IPS DF 6.9 (cell line): ENCODE data around the gene NCBP2L.

Experiments used
- DNase-seq: peaks from one replicate; pipeline ENCODE4 v3.0.0-alpha.2; 2013; ENCODE audit warnings: low read depth, low spot score
- H3K27ac ChIP-seq: one replicate; pipeline ENCODE4 v1.5.1; 2013; ENCODE audit warnings: low read length, control low read depth
- H3K27me3 ChIP-seq: 2 replicates; pipeline ENCODE4 v1.6.1; 2013; ENCODE audit warnings: mild to moderate bottlenecking, low read length; ENCODE audit not compliant: control insufficient read depth, insufficient read depth
- H3K36me3 ChIP-seq: 2 replicates; pipeline ENCODE4 v1.6.1; 2013; ENCODE audit warnings: low read length; ENCODE audit not compliant: control insufficient read depth, insufficient read depth
- H3K4me1 ChIP-seq: 2 replicates; pipeline ENCODE4 v1.6.1; 2013; ENCODE audit warnings: low read length; ENCODE audit not compliant: control insufficient read depth, insufficient read depth
- H3K4me3 ChIP-seq: 2 replicates; pipeline ENCODE4 v1.5.1; 2013; ENCODE audit warnings: mild to moderate bottlenecking, low read length
- H3K9me3 ChIP-seq: 2 replicates; pipeline ENCODE4 v1.6.1; 2013; ENCODE audit warnings: low read length, inconsistent platforms; ENCODE audit not compliant: control insufficient read depth, insufficient read depth
- WGBS: extraction: QIAGEN DNeasy Blood & Tissue Kit; methylation state at CpG from one replicate; pipeline ENCODE4 v1.1.7; 2013; ENCODE audit warnings: mixed read lengths, missing lambda C conversion rate; ENCODE audit not compliant: insufficient read length, insufficient coverage; 5-methylcytosine and 5-hydroxymethylcytosine counted together

The NCBP2L gene

DNA sequence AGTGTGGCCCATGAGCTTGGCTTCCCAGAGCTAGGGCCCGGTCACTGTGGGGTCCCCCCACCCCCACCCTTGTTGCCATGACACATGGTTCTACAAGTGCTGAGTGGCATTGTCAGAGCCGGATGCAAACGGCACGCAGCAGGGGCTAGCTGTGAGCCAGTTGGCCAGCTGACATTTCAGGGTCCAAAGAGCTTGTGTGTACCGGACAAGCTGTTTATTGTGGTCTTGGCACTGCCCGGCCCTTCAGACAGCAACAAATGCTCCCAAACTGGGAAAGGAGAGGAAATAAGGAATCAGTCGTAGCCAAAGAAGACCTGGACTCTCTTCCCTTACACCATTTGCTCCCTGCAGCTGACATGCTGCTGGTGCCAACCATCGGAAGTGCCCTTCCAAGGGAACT, 38.8 kb upstream of the NCBP2L start:
- no CpG with 5 or more reads among the region's 8 CpGs for WGBS
- H3K9me3 ChIP-seq: no peaks in the 10 kb centered on the region
- no peaks in the 10 kb centered on the region for H3K27me3 ChIP-seq
- H3K36me3 ChIP-seq: no peaks in the 10 kb centered on the region
- DNase-seq: no peak
- peaks cover 4% of the 10 kb centered on the region; the same call in 1 of the 2 replicates for H3K4me1 ChIP-seq
- H3K27ac ChIP-seq: no peak overlapping the region
- H3K4me3 ChIP-seq: no peak overlapping the region

DNA sequence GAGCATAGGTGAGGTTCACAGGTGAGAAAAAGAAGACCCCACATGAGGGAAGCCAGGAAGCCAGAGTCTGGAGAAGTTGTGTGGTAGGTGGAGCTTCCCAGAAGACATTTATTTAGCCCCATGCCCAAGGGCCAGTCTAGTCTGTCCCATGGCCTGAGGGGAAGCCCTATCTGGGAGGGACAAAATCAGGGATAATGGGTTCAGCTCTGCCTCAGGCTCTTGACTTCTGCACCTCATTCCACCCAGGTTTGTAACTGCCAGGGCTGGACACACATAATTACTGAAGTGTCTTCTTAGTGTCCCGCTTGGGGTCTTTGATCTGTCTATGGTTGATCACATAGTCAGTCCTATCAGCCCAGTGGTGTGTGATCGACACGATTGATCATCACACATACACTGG, 38.0 kb upstream of the NCBP2L start:
- Histone ChIP-seq H3K4me3 (no peak overlapping the region), H3K36me3 (no peaks in the 10 kb centered on the region), H3K9me3 (no peaks in the 10 kb centered on the region), H3K4me1 (peaks cover 4% of the 10 kb centered on the region; the same call in 1 of the 2 replicates), H3K27ac (no peak overlapping the region), H3K27me3 (no peaks in the 10 kb centered on the region)
- DNase-seq: no peak
- no CpG with 5 or more reads among the region's 3 CpGs for WGBS

DNA sequence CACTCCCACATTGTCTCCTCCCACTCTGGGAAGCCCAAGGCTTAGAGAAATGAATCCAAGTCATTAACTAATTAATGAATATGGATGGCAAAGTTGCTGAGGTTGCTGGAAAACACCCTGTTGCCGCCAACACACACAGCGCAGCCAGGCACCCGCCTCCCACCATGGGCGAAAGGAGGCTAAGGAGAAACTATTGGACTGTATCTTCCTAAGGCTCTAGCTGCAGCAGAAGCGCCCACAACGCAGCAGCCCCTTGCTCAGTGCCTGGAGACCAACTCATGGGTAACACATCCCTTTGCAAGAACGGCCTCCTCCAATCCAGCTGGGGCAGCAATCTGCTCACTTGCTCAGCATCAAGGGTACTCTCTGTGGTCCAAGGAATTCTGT, 36.1 kb upstream of the NCBP2L start:
- H3K27me3 ChIP-seq: no peaks in the 10 kb centered on the region
- DNase-seq: no peak
- H3K9me3 ChIP-seq: no peaks in the 10 kb centered on the region
- peaks cover 4% of the 10 kb centered on the region; the same call in 1 of the 2 replicates for H3K4me1 ChIP-seq
- H3K4me3 ChIP-seq: no peak overlapping the region
- H3K27ac ChIP-seq: no peak overlapping the region
- no peaks in the 10 kb centered on the region for H3K36me3 ChIP-seq
- no CpG with 5 or more reads among the region's 7 CpGs for WGBS

DNA sequence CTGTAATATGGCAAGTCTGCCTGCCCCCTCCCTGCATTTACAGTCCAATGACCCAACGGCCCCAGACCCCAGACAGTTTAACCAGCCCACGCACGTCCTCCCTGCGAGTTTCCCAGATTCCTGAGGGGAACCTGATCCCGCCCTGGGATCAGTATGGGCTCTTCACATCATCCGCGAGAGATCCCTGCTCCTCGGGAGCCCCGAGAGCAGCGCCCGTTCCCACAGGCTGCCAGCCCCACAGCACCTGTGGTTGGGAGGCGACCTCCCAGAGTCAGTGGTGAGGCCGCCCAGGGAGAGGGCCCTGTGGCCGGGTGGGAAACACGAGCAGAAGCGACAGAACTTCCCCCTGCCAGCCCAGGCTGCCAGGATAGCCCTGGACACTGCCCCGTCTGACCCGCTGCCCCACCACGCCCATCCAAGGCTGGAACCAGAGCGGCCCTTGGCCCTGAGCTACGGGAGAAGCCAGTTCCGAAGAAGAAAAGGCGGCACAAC, 34.8 kb upstream of the NCBP2L start:
- H3K27me3 ChIP-seq: no peaks in the 10 kb centered on the region
- H3K4me3 ChIP-seq: no peak overlapping the region
- H3K4me1 ChIP-seq: no peaks in the 10 kb centered on the region
- H3K27ac ChIP-seq: no peak overlapping the region
- no CpG with 5 or more reads among the region's 23 CpGs for WGBS
- DNase-seq: no peak
- H3K9me3 ChIP-seq: no peaks in the 10 kb centered on the region
- H3K36me3 ChIP-seq: no peaks in the 10 kb centered on the region

DNA sequence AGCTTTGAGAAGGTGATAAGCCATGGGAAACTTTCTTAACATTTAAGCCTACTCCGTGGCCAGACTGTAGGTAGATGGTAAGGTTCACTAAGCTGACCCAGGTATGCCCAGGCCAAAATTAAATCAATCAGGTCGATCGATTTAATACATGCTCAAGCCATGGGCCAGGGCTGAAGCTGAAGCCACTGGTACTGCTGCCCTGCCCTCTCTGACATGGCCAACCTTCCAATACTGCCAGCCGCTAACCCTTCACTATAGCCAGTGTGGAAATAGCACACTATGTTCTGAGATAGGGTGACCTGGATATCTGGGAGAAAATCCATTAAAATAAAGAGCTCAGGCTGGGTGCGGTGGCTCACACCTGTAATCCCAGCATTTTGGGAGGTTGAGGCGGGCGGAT, 33.5 kb upstream of the NCBP2L start:
- Histone ChIP-seq H3K4me3 (no peak overlapping the region), H3K36me3 (no peaks in the 10 kb centered on the region), H3K27ac (no peak overlapping the region), H3K4me1 (no peaks in the 10 kb centered on the region), H3K27me3 (no peaks in the 10 kb centered on the region), H3K9me3 (no peaks in the 10 kb centered on the region)
- no peak for DNase-seq
- no CpG with 5 or more reads among the region's 7 CpGs for WGBS

DNA sequence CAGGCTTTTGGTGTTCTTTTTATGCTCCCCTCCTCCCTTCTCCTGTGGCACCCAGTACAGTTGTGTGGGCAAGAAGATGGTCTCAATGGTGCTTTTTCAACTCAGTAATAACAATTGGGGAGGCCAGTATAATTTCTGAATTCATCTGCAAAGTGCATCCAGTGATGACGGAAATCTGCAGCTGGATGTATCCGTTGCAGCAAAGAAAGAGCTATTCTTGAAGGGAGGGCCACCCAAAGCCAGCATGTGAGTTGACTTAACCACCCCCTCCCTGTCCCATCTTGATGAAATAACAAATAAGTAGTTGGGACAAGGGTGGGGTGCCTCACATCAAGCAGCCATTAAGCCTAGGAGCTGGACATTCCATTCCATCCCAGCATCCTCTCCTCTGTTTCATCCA, 32.7 kb upstream of the NCBP2L start:
- Histone ChIP-seq H3K4me3 (no peak overlapping the region), H3K27ac (no peak overlapping the region), H3K36me3 (no peaks in the 10 kb centered on the region), H3K27me3 (no peaks in the 10 kb centered on the region), H3K4me1 (no peaks in the 10 kb centered on the region), H3K9me3 (no peaks in the 10 kb centered on the region)
- no peak for DNase-seq
- WGBS: no CpG with 5 or more reads among the region's 2 CpGs

DNA sequence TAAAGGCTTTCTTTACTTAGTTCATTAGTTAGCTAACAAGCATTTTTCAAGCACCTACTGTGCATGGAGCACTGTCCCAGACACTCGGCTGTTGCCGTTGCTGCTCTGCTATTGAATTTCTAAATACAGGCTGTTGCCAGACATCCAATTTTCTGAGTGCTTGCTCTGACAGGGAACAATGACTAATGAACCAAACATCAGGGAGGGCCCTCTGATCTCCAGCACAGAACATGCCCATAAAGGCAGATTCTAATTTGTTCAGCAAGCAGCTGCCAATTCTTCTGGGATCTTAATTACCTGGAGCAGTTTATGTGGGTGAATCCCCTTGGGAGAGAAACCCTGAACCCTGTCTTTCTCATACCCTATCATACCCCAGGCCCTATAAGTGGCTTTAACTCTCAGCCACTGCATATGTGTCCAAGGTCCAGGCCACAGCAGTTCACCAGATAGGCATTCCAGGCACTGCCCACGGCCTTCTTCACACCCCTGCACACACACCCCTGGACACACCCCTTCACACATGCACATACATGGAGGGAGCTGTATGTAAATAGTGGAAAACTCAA, 29.9 kb upstream of the NCBP2L start:
- Histone ChIP-seq H3K4me1 (peaks cover 2% of the 10 kb centered on the region; the same call in 1 of the 2 replicates), H3K36me3 (no peaks in the 10 kb centered on the region), H3K4me3 (no peak overlapping the region), H3K27me3 (no peaks in the 10 kb centered on the region), H3K9me3 (no peaks in the 10 kb centered on the region), H3K27ac (no peak overlapping the region)
- DNase-seq: no peak
- WGBS: no CpG with 5 or more reads among the region's 3 CpGs

DNA sequence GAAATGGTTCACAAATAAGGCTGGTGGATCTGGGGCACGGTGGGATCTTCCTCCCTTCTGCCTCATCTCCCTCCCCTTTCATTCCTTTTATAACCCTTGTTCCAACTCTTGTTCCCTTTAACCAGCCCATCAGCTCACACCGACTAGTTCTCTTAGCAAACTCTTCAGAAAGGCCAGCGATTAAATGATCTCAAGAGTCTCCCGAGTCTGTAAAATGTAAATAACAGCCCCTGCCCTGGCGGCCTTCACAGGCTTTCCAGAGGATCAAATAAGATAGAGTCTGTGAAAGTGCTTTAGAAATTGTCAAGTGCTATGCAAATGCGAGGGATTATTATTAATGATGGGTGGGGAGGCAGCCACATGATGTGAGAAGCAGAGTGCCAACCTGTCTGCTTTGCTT, 29.0 kb upstream of the NCBP2L start:
- no peaks in the 10 kb centered on the region for H3K27me3 ChIP-seq
- no peak overlapping the region for H3K4me3 ChIP-seq
- no peaks in the 10 kb centered on the region for H3K36me3 ChIP-seq
- peaks cover 2% of the 10 kb centered on the region; the same call in 1 of the 2 replicates for H3K4me1 ChIP-seq
- no peak overlapping the region for H3K27ac ChIP-seq
- WGBS: no CpG with 5 or more reads among the region's 6 CpGs
- DNase-seq: no peak
- no peaks in the 10 kb centered on the region for H3K9me3 ChIP-seq

DNA sequence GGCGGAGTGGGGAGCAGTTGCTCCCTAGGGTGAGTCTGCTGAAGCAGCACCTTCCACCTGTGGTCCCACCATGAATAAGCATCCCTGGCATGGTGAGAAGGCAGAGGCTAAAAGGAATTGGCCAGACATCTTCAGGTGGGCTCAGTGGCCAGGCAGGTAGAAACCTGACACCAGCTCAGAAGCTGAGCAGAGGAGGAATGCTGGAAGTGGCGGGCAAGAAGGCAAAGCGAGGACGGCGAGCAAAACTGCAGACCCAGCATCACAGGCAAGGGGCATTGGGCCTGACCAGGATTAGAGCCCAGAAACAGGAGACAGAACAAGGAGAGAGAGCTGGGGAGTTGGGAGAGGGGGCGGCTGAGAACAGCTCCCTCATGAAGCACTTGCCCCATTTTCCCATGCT, 27.3 kb upstream of the NCBP2L start:
- Histone ChIP-seq H3K9me3 (no peaks in the 10 kb centered on the region), H3K27ac (no peak overlapping the region), H3K27me3 (no peaks in the 10 kb centered on the region), H3K36me3 (no peaks in the 10 kb centered on the region), H3K4me3 (no peak overlapping the region), H3K4me1 (peaks cover 2% of the 10 kb centered on the region; the same call in 1 of the 2 replicates)
- no CpG with 5 or more reads among the region's 6 CpGs for WGBS
- DNase-seq: no peak

DNA sequence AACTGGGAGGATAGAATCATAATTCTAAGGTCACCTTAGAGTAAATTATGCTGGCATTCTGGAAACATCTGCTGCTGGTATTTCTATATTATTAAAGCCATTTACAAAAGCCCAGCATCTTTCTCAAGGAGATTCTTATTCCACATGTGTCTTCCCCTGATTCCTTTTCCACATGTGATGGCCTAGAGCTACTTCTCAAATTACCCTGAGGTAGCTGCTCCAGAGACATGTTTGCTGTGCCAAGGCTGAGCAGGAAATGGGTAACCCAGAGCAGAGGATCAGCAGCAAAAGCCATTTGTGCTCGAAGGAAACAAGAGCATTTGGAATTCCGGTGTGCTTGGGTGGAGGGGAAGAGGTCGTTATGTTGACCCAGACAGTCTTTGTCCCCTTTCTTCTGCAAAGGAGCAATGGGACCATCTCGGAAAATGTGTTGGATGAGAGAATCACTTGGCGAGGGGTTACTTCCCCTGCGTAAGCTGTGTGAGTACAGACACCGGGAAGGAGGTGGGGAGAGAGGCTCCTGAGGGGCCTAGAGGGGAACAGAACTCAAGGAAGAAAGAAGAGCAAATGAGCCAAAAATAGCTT, 26.6 kb upstream of the NCBP2L start:
- Histone ChIP-seq H3K4me3 (no peak overlapping the region), H3K4me1 (peaks cover 2% of the 10 kb centered on the region; the same call in 1 of the 2 replicates), H3K36me3 (no peaks in the 10 kb centered on the region), H3K27ac (no peak overlapping the region), H3K9me3 (no peaks in the 10 kb centered on the region), H3K27me3 (no peaks in the 10 kb centered on the region)
- WGBS: no CpG with 5 or more reads among the region's 7 CpGs
- DNase-seq: no peak

DNA sequence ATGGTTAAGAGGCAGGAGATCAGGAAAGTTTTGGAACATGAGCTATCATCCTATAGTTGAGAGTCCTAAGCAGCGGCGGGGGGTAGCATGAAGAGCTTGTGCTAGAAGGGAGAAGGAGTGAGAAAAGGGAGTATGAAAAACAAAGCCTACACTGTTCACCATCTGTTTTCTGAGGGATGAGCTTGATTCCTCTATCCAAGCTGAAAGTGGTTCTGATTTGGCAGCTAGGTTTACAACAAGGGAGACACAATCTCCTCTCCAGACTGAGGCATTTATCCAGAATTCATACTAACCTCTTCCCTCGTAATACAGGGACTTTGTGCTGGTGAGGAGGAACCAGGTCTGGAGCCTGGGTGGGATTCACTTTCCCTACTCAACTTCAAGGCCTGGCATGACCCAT, 25.5 kb upstream of the NCBP2L start:
- H3K27ac ChIP-seq: no peak overlapping the region
- no peak for DNase-seq
- no peaks in the 10 kb centered on the region for H3K36me3 ChIP-seq
- no peaks in the 10 kb centered on the region for H3K27me3 ChIP-seq
- no peaks in the 10 kb centered on the region for H3K9me3 ChIP-seq
- peaks cover 2% of the 10 kb centered on the region; the same call in 1 of the 2 replicates for H3K4me1 ChIP-seq
- H3K4me3 ChIP-seq: no peak overlapping the region
- whole genome bisulfite sequencing: no CpG with 5 or more reads among the region's 3 CpGs
